Measurements from ENCODE around the gene PTGER4.
"Not testable (repeated sequence)": the region's sequence is repeated elsewhere in the genome, so short reads cannot be mapped to it uniquely, and the experiment has no call there.

PTGER4 gene

GRCh38 chr5:40688996-40689395, 9.3 kb downstream of the PTGER4 start:
- no peak for DNase-seq (ENCODE audit: low read depth in 3 of 3, low spot score in 1 of 3)

- DNase-seq (ENCODE audit: low read depth in 3 of 3, low spot score in 1 of 3): no peak
Measured at GRCh38 chr5:40689438-40689837, 9.7 kb downstream of the PTGER4 start.

GRCh38 chr5:40690267-40690666, 10.6 kb downstream of the PTGER4 start:
- DNase-seq (ENCODE audit: low read depth in 3 of 3, low spot score in 1 of 3): no peak

- DNase-seq (ENCODE audit: low read depth in 3 of 3, low spot score in 1 of 3): no peak
Measured at GRCh38 chr5:40691894-40692293, 12.2 kb downstream of the PTGER4 start.

- DNase-seq (ENCODE audit: low read depth in 3 of 3, low spot score in 1 of 3): no peak
Measured at GRCh38 chr5:40694433-40694832, 14.7 kb downstream of the PTGER4 start.

- no peak for DNase-seq (ENCODE audit: low read depth in 3 of 3, low spot score in 1 of 3)
Measured at GRCh38 chr5:40700116-40700782, 20.5 kb downstream of the PTGER4 start.

- DNase-seq (ENCODE audit: low read depth in 3 of 3, low spot score in 1 of 3): not testable (repeated sequence)
Measured at GRCh38 chr5:40702027-40702426, 22.3 kb downstream of the PTGER4 start.

- DNase-seq (ENCODE audit: low read depth in 3 of 3, low spot score in 1 of 3): not testable (repeated sequence)
Measured at GRCh38 chr5:40705484-40705883, 25.8 kb downstream of the PTGER4 start.

GRCh38 chr5:40710575-40710974, 30.9 kb downstream of the PTGER4 start:
- DNase-seq (ENCODE audit: low read depth in 3 of 3, low spot score in 1 of 3): not testable (repeated sequence)

GRCh38 chr5:40714001-40714400, 34.3 kb downstream of the PTGER4 start:
- no peak for DNase-seq (ENCODE audit: low read depth in 3 of 3, low spot score in 1 of 3)

- no peak for DNase-seq (ENCODE audit: low read depth in 3 of 3, low spot score in 1 of 3)
Measured at GRCh38 chr5:40716000-40716399, 36.3 kb downstream of the PTGER4 start.

- no peak for DNase-seq (ENCODE audit: low read depth in 3 of 3, low spot score in 1 of 3)
Measured at GRCh38 chr5:40716590-40716989, 36.9 kb downstream of the PTGER4 start.

GRCh38 chr5:40717281-40717680, 37.6 kb downstream of the PTGER4 start:
- DNase-seq (ENCODE audit: low read depth in 3 of 3, low spot score in 1 of 3): no peak

- no peak for DNase-seq (ENCODE audit: low read depth in 3 of 3, low spot score in 1 of 3)
Measured at GRCh38 chr5:40720069-40720468, 40.4 kb downstream of the PTGER4 start.

GRCh38 chr5:40722497-40722911, 42.8 kb downstream of the PTGER4 start:
- DNase-seq (ENCODE audit: low read depth in 3 of 3, low spot score in 1 of 3): not testable (repeated sequence)

- DNase-seq (ENCODE audit: low read depth in 3 of 3, low spot score in 1 of 3): no peak
Measured at GRCh38 chr5:40733434-40733833, 53.7 kb downstream of the PTGER4 start.

GRCh38 chr5:40733879-40734563, 54.3 kb downstream of the PTGER4 start:
- DNase-seq (ENCODE audit: low read depth in 3 of 3, low spot score in 1 of 3): no peak

- no peak for DNase-seq (ENCODE audit: low read depth in 3 of 3, low spot score in 1 of 3)
Measured at GRCh38 chr5:40734986-40735385, 55.3 kb downstream of the PTGER4 start.

GRCh38 chr5:40735609-40736008, 55.9 kb downstream of the PTGER4 start:
- DNase-seq (ENCODE audit: low read depth in 3 of 3, low spot score in 1 of 3): no peak

- DNase-seq (ENCODE audit: low read depth in 3 of 3, low spot score in 1 of 3): no peak
Measured at GRCh38 chr5:40736103-40736875, 56.6 kb downstream of the PTGER4 start.

- no peak for DNase-seq (ENCODE audit: low read depth in 3 of 3, low spot score in 1 of 3)
Measured at GRCh38 chr5:40738502-40738901, 58.8 kb downstream of the PTGER4 start.

Measured in stimulated activated CD4-positive, alpha-beta T cell treated with anti-CD3 and anti-CD28 coated beads, TNF-alpha, amount 100 ng/mL, for 1 hour (primary cell).